ENCODE data around the gene SKI. TPM values are rescaled to one million over a fixed set of nuclear protein-coding genes. Genes with fewer than 3 reads are reported as not detected.
A peak's percentile ranks its signal among the peaks of the same experiment; 100 is the strongest.

Gene SKI
- total RNA-seq, 4 donors from 2014 or later, result 35.3 to 54.0 (median 47.3) TPM

DNA sequence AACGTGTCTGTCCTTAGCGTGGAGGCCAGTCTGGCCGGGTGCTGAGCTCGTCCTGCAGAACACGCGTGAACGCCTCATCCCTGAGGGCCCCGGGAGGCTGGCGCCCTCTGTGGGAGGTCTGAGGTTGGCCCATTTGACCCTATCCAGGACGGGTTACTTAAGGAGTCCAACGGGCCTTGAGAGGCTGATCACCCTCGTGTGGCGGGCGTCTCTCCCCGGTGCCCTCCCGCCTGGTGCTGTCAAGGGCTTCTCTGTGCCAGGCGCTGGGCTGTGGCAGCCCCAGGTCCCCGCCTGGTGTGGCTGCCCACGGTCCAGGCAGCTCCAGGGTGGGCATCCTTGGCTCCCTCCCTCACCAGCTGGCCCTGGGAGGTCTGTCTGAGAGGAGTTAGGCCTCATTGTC lies 9.7 kb downstream of the SKI start:
- ATAC-seq (ENCODE audit: low FRiP score), result no peak
- no peak for DNase-seq (ENCODE audit: low spot score)
- TF ChIP-seq, protein P1, sequence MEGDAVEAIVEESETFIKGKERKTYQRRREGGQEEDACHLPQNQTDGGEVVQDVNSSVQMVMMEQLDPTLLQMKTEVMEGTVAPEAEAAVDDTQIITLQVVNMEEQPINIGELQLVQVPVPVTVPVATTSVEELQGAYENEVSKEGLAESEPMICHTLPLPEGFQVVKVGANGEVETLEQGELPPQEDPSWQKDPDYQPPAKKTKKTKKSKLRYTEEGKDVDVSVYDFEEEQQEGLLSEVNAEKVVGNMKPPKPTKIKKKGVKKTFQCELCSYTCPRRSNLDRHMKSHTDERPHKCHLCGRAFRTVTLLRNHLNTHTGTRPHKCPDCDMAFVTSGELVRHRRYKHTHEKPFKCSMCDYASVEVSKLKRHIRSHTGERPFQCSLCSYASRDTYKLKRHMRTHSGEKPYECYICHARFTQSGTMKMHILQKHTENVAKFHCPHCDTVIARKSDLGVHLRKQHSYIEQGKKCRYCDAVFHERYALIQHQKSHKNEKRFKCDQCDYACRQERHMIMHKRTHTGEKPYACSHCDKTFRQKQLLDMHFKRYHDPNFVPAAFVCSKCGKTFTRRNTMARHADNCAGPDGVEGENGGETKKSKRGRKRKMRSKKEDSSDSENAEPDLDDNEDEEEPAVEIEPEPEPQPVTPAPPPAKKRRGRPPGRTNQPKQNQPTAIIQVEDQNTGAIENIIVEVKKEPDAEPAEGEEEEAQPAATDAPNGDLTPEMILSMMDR (IDR thresholded peaks at IDR 0.05), result no peak

GRCh38 chr1:2238361-2239012 lies 10.4 kb downstream of the SKI start:
- TF ChIP-seq, protein P1 (IDR thresholded peaks at IDR 0.05), result no peak
- ATAC-seq (ENCODE audit: low FRiP score) (no peak), DNase-seq (ENCODE audit: low spot score) (no peak)

DNA sequence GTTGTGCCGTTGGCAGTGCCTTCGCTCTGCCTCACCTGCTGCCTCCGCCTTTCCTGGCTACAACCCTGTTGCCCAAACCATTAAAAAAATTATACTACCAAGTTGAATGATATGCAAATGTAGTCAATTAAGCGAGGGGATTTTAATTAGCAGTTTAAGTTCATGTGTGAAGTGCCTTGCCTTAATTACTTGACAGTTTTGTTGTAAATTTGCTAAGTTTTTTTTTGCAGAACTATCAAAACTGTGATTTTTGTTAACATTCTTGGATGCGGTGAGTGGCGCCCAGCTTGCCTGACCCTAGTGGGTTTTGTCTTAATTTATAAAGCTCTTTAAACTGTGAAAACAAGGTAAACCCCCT lies 10.9 kb downstream of the SKI start:
- DNase-seq (ENCODE audit: low spot score) (no peak), ATAC-seq (ENCODE audit: low FRiP score) (no peak)
- TF ChIP-seq, protein P1 (IDR thresholded peaks at IDR 0.05), result no peak

- ATAC-seq (ENCODE audit: low FRiP score), result no peak
- DNase-seq (ENCODE audit: low spot score), result no peak
- TF ChIP-seq, protein P1 (IDR thresholded peaks at IDR 0.05), result no peak
Observed at GRCh38 chr1:2239384-2239985, 11.4 kb downstream of the SKI start.

DNA sequence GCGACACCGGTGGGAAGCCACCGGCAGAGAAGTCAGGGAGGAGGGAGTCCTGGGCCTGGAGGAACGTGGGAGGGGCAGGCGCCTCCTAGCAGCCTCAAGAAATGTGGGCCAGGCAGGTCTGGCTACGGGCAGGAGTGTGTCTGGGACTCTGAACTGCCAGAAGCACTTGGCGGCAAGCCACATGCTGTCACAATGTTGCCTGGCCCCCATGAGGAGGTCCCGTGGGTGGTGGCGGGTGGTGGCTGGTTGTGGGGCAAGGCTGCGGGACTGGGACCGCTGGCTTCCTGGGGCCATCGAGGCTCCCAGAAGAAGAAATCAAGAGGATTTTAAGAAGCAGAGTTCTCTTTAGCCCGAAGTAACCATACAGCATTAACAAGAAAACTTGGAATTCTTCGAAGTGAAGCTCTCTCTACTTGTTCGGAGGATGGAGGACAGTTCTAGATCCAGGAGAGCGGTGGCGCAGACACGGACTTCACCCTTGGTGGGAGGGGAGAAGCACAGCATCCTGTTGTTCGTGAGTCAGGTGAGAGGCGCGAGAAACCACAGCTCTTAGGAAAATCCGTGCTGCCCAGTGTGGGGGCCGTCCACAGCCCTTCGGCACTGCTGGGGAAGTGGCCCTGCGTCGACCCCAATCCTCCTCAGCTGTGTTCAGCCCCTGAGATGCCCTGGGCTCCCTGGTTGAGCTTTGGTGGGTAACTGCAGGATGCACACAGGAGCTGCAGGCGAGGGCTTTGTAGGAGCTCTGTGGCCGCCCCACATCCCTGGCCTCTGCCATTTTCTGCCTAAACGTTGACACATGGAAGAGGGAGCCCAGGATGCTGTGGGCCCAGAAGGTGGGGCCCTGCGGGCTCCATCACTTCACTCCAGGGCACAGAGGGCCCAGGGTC lies 12.4 kb downstream of the SKI start:
- ATAC-seq (ENCODE audit: low FRiP score) (peak; percentile 10), DNase-seq (ENCODE audit: low spot score) (no peak)
- TF ChIP-seq, protein P1 (IDR thresholded peaks at IDR 0.05), result no peak

- ATAC-seq (ENCODE audit: low FRiP score) (no peak), DNase-seq (ENCODE audit: low spot score) (no peak)
- TF ChIP-seq, protein P1 (IDR thresholded peaks at IDR 0.05), result no peak
Observed at GRCh38 chr1:2241820-2242219, 13.7 kb downstream of the SKI start.

Data from omental fat pad (tissue), 4 donors.